Adipose tissue (tissue), 3 donors: ENCODE data around the gene DARS1. TPM values are rescaled to one million over a fixed set of nuclear protein-coding genes. Genes with fewer than 3 reads are reported as not detected.
A peak's percentile ranks its signal among the peaks of the same experiment; 100 is the strongest.

Source experiments
- H3K27ac ChIP-seq: one replicate; pipeline ENCODE4 v1.5.1; 2013; ENCODE audit warnings: low read depth, low read length
- WGBS, 3 donors: extraction: QIAGEN DNeasy Blood & Tissue Kit; methylation state at CpG; one replicate each; pipeline ENCODE4 v1.1.7; 2013; 5-methylcytosine and 5-hydroxymethylcytosine counted together
- polyA plus RNA-seq, 3 donors: library from polyadenylated mRNA; stranded (reverse); fragments of 200-250 nt; gene quantifications; one replicate each; pipeline ENCODE4 v1.2.3, GENCODE V29; 2013
- donor health status: healthy with polysubstance abuse.
- donor health status: Bipolar disorder and iron deficiency.
- donor health status: healthy.

Gene DARS1
- 10 to 100 TPM; 30.4 to 53.2 (median 43.9) TPM for polyA plus RNA-seq

DNA sequence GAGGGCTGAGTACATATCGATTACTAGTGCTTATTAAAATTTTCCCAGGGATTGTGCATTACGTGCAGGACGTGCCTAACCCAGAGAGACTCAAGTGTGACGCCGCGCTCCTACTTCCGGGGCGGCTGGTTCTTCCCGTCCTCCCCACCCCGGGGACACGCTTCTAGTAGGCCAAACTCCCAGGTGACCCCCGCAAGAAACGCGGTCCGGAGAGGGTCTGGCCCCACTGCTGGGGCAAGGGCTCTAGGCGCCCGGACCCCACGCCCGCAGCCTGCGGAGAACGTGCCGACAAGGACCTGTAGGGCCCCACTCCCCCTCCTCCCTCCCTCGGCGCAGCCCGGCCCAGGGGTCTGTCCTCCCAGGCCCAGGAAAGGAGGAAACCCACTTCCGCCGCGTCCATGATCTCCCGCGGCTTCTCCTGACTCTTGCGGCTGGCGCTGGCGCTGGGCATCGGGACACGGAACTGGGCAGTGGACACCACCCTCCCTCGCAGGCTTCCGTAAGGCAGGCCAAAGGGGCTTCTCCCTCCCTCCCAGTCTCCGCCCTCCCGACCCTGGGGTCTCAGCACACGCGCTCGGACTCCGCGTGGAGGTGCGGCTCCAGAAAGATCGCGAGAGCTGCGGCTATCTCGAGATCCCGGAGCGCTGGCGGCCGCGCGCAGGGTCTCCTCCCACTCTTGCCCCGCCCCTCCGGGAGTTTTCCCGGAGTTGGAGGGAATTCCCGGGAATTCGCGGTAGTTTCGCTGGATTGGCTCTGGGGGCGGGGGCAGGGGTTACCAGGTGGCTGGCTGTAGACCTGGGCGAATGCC lies at the start of gene DARS1:
Gene DARS1 (minus strand): TSS at position 609 of the 808 bp plus-strand sequence. CDS start 158 bp downstream, at position 451.
- peak within 1 kb of the TSS; percentile 88 for H3K27ac ChIP-seq
- 0 to 1% (median 0%) methylated on average over 60 to 64 of the region's 64 CpGs for WGBS, 3 donors

DNA sequence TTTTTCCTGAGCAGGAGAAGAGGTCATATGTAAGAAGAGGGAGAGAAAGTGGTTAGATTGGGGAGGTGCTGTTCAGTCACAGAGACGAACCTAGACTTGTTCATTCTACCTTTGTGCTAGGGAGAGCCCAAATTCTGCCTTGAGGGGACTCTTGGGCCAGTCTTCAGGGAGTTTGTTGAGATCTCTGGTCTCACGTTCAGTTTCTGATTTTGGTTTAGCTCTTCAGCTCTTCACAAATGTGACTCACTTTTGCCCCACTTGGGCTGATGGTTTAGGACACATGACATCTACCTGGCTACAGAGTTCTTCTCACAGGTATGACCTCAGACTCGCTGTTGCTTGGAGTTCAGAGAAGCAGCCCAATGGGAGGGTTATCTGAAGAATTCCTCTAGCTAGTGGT lies 49.2 kb upstream of the DARS1 start:
- 78 to 95% (median 92%) methylated on average over 3 of the region's 3 CpGs for WGBS, 3 donors
- H3K27ac ChIP-seq, result no peak overlapping the region

DNA sequence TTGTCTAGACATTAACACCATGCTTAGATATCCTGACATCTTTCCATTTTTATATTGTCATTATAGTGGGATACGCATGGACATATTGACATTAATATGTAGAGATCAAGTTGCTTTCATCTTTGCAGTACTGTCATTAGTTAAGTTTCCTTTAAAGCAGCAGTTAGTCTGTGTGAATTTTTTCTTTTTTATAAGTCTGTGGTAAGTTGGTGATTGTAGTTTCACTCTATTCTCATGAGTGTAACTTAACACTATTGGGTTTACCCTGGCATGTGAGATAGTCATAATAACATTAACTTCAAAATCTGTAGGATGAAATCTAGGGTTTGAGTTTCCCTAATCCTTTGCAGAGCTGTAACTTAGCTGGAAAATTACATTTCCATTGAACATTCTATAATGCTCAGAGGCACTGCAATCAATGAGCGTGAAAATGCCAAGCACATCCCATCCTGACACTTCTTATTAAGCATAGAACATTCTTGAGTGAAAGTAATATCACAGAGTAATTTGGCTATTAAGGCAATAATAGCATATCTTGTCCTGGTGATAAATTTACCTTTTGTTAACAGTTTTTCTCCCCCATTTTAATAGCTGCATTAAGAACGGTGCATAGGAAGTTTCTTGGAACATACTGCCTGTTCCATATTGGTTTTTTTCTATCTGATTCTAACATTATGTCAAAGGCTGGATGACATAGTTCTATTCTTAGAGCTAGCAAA lies 47.5 kb upstream of the DARS1 start:
- WGBS, 3 donors, result 91 to 97% (median 93%) methylated on average over 3 of the region's 3 CpGs

DNA sequence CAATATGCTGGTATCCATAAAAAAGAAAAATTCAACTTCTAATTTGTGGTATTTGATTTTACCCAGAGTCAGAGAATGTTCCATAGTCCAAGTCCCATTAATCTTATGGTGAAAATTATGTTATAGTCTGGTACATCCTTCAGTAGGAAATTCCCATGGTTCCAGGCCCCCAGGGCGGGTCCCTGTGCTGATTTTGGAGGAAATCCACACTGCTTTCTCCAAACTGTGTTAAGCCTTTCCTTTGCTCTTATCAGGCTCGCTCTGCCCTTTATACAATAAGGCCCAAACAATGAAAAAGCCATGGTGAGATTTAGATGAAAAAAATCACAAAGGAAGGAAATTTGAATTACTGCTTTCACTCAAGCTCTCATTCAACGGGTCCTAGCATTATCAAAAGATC lies 46.8 kb upstream of the DARS1 start:
- WGBS, 3 donors, result 59 to 75% (median 65%) methylated on average over 3 of the region's 3 CpGs

More for the DNA sequence above, 47.5 kb upstream of the DARS1 start:
- no peak overlapping the region for H3K27ac ChIP-seq

DNA sequence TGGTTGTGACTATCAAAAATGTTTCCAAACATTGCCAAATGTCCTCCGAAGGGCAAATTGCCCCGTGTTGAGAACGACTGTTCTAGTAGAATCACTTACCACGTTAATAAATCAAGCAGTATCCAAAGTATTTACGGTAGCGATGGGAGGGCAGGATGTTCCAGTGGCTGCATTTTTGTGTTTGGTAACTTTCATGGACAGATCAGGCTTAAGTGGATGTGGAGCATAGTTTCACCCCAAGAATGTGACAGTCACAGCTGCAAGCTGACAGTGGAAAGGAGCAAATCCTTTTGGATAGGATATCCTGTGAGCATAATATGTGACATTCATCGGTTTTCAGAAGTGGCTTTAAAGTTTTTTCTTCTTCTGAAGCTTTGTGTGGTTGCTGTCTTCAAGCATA lies 46.3 kb upstream of the DARS1 start:
- WGBS, 3 donors, result 43 to 72% (median 50%) methylated on average over 7 of the region's 7 CpGs

More for the DNA sequence above, 46.8 kb upstream of the DARS1 start:
- no peak overlapping the region for H3K27ac ChIP-seq

DNA sequence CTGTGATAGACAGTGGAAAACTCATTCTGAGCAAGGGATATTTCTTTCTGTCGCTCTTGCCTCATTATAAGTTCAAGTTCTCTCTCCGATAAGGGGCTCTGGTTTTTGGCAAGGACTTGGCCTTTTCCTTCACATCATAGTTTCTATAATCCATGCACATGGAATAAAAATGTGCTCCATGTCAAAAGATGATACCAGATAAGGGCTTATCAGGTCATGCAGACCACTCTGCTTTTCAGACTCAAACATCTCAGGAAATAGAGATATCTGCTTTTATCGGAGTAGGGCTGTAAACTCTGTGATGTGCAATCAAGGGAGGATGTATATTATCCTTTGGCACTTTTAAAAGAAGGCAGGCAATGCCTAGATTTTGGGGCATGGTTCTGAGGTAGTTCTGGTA lies 45.0 kb upstream of the DARS1 start:
- WGBS, 3 donors, result 62 to 80% (median 66%) methylated on average over 3 of the region's 3 CpGs
- H3K27ac ChIP-seq, result no peak overlapping the region

More for the DNA sequence above, 46.3 kb upstream of the DARS1 start:
- H3K27ac ChIP-seq, result no peak overlapping the region

DNA sequence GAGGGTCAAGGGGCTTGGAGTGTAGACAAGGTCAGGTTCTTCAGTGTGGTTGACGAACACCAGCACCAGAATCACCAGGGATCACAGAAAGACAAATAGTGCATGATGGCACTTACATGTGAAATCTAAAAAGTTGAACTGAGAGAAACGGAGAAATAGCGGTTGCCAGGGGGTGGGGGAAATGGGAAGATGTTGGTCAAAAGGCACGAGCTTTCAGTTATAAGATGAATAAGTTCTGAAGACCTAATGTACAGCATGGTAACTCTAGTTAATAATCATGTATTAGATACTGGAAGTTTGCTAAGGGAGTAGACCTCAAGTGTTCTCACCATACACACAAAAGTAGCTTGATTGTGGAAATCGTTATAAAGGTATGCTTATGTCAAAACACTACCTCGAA lies 43.7 kb upstream of the DARS1 start:
- no peak overlapping the region for H3K27ac ChIP-seq
- 88 to 90% (median 89%) methylated on average over 6 of the region's 6 CpGs for WGBS, 3 donors

DNA sequence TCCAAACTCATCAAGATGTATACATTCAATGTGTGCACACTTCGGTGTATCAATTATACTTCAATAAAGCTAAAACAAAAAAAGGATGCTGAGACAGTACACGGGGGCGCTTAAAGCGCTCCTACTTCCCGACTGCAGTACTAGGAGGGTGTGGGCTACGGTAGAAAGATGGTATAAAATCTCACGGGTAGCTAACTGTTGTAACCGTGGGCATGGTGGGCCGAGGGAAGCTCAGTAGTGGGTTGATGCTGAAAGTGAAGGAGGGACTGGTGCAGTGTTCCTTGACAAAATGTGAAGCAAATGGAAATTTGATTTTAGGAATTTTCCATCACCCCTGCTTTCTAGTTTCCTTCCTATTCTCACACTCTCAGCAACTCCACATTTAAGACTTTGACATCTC lies 42.6 kb upstream of the DARS1 start:
- no peak overlapping the region for H3K27ac ChIP-seq
- WGBS, 3 donors, result 92 to 97% (median 96%) methylated on average over 9 of the region's 9 CpGs

DNA sequence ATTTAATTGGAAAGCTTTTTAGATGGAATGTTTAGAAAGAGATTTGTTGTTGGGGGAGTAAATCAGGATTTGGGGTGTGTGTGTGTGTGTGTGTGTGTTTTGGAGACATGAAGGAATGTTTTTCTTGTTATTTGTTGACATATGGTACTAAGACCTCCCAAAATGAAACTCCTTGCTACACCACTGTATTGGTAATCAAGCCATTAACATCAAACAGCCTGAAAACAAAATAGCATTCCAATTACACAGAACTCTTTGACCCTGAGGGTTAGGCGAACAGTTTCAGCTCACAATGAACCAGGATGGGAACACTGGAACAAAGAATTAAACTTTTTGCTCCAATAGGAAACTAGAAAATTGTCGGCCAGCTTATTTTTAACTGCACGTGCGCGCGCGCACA lies 41.7 kb upstream of the DARS1 start:
- 89 to 94% (median 89%) methylated on average over 7 of the region's 7 CpGs for WGBS, 3 donors

DNA sequence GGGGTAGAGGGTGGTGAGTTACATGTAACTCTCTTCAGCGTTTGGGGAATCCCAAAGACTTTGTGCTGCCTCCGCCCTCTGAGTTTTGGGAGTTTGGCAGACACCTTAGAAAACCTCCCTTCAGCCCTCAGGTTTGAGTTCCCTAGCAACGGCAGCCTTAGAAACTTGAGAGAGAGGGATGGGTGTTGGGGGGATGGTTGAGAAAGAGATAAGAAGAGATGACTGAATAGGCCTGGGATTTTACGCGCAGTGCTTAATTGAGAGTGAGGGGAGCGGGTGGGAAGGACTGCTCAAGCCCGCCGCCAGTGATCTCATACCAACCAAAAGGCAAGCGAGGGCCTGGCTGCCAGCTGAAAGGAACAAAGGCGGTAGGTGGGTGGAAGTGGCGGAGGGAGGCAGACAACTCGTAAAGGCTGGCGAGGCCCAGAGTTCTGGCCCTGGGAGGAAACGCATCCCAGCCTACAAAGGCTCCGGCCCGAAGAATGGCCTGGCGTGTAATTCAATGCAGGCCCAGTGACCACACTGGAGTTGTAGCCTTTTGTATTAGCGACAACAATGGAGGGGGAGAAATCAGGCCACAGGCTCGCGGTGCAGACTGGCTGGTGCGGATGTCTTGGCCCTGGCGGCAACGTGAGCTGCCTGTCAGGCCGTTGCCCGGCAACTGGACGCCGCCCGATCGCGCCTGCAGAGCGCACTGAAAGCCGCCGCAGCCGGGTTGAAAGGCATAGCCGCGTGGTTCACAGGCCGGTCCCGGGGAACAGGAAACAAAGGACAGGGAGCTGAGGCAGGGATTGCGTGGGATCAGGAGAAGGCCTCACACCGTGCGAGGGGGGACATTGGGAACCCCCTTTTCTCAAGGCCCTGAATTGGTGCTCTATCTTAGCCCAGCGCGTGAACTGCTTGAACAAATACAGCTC lies 39.9 kb upstream of the DARS1 start:
- H3K27ac ChIP-seq, result no peak overlapping the region
- WGBS, 3 donors, result 35 to 38% (median 38%) methylated on average over 43 of the region's 43 CpGs

More for the DNA sequence above, 41.7 kb upstream of the DARS1 start:
- no peak overlapping the region for H3K27ac ChIP-seq

DNA sequence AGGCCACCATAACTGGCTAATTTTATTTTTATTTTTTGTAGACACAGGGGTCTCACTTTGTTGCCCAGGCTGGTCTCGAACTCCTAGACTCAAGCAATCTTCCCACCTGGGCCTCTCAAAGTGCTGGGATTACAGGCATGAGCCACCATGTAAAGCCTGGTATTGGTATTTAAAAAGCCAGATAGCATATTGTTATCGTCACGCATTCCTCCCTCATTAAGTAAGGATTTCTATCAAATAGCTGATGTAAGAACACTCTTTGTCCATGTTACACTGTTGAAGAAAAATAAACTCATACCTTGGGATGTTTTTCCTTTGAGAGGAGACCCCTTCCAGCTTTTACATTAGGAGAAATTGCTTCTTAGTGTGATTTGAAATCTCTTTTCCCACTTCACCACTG lies 39.2 kb upstream of the DARS1 start:
- no peak overlapping the region for H3K27ac ChIP-seq
- 85 to 98% (median 93%) methylated on average over 3 of the region's 3 CpGs for WGBS, 3 donors

DNA sequence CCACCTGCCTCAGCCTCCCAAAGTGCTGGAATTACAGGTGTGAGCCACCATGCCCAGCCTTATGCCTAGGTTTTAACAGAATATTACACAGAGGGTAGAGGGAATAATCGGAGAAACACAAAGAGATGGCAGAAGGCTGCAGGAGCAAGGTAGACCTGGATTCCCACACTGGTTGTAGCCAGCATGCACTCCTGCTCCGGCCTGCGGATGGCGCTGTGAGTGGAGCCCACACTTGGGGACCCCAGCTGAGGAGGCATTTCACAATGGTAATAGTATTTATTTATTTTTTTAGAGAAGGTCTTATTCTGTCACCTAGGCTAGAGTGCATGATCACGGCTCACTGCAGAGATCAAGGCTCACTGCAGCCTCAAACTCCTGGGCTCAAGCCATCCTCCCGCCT lies 38.8 kb upstream of the DARS1 start:
- H3K27ac ChIP-seq, result no peak overlapping the region
- WGBS, 3 donors, result 94 to 98% (median 98%) methylated on average over 6 of the region's 6 CpGs

DNA sequence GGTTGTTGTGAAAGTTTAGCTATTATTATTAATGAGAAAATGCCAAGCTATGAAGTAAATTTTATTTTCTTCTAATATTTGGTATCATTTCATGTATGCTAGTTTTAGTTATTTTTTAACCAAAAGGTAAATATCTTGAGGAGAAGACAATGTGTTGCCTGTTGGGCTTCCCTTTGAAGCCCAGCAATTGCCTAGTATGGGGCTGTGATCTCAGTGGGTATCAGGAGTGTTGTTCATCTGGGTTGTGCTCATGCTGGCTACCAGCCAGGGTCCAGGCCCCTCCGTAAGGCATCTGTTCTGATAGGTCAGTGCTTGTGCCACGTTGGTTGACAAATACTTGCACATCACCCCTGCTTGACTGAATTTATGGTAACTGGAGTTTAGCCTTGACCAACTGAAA lies 38.0 kb upstream of the DARS1 start:
- 71 to 74% (median 72%) methylated on average over 2 of the region's 2 CpGs for WGBS, 3 donors
- H3K27ac ChIP-seq, result no peak overlapping the region

DNA sequence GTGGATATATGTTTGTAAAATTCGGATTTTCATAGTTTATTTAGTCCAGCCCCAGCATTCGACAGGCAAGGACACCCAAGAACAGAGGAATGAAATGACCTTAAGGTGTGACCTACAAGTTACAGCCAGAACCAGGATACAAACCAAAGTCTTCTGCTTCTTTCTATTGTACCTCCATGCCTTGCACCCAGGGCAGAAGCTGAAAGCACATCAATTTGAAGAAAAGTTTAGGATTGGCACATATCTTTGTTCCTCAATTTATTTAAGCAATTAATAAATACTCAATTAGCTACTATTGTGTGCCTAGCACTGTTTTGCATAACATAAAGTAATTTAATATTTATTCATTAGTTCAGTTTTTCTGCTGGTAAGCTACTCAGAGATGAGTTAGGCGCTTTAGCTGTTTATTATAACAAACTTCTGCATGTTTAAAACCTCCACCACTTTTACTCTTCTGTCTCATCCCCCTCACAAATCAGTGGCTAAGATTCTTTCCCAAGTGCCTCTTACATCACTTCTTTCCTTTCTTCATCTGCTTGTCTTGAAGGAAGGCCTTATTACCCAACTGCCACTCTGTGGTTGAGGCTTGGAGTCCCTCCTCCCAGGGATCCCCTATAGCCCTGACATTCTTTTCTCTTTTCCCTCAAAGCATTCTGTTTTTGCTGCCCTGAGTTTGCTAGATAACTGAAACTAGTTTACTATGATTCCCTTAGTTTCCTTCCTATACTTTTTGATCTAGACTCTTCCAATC lies 37.1 kb upstream of the DARS1 start:
- WGBS, 3 donors, result 82 to 88% (median 83%) methylated on average over 3 of the region's 3 CpGs
- no peak overlapping the region for H3K27ac ChIP-seq

DNA sequence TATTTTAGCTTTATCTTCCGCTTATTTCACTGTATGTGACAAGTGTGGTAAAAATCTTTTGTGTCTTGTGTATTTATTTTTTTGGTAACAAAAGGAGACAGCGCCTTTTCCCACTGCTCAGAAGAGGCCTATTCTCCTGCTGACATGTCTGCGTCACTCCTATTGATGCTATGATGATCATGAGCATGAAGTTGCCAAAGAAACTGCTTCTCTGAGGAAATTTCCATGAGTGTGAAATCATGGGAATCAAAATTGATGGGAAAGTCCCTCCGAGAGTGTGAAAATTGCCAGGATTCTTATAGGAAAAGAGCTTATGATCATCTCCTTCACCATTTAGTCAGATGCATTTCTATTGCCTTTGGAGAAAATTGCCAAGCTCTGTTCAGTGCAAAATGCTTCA lies 36.5 kb upstream of the DARS1 start:
- H3K27ac ChIP-seq, result no peak overlapping the region
- WGBS, 3 donors, result 92 to 97% (median 94%) methylated on average over 4 of the region's 4 CpGs

DNA sequence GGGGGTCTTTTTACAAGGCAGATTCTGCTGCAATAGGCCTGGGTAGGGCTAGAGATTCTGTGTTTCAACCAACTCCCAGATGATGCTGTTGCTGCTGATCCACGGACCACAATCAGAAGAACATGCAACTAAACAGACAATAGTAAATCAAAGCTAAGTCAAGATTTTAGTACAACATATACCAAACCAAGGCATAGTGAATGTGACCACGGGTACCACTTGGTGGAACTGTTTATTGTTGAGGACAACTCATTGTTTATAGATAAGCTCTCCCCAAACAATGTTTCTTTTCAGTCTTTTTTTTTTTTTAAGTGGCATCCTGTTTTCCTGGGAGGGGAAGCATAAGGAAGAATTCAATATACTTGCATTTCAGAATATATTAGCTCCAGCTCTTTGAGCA lies 36.0 kb upstream of the DARS1 start:
- H3K27ac ChIP-seq, result no peak overlapping the region
- WGBS, 3 donors, result 74 to 86% (median 75%) methylated on average over 2 of the region's 2 CpGs

DNA sequence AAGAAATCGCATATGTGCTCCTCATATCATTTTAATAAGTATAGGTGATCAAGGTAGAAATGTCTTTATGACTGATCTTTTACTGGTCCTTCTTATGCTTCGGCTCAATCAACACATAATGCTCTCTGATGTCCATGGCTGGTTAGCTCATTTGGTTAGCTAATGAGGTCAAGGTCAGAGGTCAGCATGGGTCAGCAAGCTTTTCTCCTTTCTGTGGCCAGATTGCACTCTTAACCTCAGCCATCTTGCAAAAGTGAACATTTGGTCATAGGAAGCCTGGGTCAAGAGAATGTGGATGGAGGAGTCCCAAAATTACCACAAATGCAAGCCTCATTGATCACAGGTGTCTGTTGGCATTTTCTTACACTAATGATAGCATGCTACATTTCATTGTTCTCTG lies 35.4 kb upstream of the DARS1 start:
- no peak overlapping the region for H3K27ac ChIP-seq
- 84 to 95% (median 93%) methylated on average over 2 of the region's 2 CpGs for WGBS, 3 donors

DNA sequence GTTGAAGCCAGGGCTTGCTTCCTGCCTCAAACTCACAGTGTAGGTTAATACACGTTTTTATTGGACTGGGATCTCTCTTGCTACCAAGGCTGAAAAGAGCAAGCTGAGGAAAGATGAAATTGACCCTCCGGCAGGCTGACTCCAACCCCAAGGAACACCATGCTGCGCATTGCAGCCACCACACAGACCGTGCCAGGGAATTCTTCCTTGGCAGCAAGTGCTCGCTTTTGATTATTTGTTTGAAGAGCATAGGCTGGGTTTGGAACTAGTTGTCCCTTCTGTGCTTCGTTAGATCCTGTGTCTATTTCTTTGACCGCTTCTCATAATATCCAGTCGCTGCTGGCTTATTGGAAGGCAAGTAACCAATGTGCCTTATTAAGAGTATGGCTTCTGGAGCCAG lies 34.4 kb upstream of the DARS1 start:
- no peak overlapping the region for H3K27ac ChIP-seq
- WGBS, 3 donors, result 76 to 84% (median 77%) methylated on average over 8 of the region's 8 CpGs
